ENCODE measurements around the gene ADIG.
"Not testable (repeated sequence)": the region's sequence is repeated elsewhere in the genome, so short reads cannot be mapped to it uniquely, and the experiment has no call there.

ADIG gene

GRCh38 chr20:38573413-38573812 is 7.6 kb upstream of the ADIG start:
- no peak for DNase-seq

DNA sequence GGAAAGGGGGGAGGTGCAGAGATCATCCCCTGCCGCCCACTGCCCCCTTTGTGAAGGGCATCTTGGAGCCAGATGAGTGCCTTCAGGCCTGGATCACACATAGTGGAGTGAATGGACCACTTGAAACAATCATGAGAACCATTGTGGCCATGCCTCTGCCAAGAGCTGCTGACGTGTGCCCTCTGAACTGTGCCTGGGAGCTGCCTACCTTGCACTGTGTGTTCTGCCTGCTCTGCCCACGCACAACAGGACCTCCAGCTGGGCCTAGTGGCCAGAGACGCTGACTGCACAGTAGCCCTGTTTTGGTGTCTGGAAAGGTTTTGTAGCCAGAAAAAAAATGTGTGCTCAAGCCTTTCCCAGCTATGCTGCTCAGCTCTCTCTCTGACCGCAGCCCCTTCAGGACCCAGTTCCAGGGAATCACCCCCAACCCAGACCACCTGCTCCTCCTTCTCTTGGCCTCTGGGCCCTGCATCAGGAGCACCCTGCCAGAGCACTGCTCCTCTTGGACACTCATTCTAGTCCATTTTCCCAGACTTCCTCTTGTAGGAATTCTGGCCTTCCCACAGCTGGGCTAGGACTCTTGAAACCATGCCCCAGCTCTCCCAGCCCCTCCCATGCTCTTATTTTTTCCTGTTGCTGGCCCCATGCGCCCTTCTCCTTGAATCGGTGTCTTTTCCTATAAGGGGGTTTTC is 1.6 kb upstream of the ADIG start:
- DNase-seq: no peak

DNA sequence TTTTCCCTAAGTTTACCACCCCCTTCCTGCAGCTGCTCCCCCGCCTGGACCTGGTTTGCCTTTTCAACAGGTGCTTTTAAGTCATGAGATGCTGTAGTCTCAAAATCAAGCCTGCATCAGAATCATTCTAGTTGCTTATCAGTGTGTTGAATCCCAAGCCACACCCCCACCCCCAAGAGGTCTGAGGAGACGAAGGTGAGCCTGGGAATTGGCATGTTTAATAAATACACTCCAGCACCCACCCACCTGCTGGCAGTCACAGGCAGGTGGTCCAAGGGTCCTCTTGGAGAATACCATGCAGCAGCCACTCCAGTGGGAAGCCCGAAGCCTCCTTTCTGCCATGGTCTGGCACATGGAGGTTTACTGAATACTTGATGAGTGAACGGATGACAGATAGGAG is 1.1 kb upstream of the ADIG start:
- no peak for DNase-seq

DNA sequence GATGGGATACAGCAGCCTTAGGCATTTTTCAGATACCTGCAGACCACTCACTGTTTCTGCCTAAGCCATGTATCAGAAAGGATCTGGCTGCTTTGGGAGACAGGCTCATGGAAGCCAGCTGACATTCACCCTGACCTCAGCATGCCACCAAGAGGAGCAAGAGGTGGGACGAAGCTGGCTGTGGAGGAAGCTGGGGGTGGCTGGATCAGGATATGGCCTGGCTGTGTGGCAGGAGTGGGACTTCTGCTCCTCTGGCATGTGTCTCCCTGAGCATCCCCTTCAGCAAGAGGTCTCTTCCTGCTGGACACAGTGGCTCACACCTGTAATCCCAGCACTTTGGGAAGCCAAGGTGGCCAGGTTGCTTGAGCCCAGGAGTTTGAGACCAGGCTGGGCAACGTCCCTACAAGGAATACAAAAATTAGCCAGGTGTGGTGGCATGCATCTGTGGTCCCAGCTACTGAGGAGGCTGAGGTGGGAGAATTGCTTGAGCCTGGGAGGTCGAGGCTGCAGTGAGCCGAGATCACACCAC is 897 bp downstream of the ADIG start:
- no peak for DNase-seq

- DNase-seq: no peak
Measured at GRCh38 chr20:38583306-38583705, 2.3 kb downstream of the ADIG start.

GRCh38 chr20:38584099-38584763 is 3.2 kb downstream of the ADIG start:
- no peak for DNase-seq

DNA sequence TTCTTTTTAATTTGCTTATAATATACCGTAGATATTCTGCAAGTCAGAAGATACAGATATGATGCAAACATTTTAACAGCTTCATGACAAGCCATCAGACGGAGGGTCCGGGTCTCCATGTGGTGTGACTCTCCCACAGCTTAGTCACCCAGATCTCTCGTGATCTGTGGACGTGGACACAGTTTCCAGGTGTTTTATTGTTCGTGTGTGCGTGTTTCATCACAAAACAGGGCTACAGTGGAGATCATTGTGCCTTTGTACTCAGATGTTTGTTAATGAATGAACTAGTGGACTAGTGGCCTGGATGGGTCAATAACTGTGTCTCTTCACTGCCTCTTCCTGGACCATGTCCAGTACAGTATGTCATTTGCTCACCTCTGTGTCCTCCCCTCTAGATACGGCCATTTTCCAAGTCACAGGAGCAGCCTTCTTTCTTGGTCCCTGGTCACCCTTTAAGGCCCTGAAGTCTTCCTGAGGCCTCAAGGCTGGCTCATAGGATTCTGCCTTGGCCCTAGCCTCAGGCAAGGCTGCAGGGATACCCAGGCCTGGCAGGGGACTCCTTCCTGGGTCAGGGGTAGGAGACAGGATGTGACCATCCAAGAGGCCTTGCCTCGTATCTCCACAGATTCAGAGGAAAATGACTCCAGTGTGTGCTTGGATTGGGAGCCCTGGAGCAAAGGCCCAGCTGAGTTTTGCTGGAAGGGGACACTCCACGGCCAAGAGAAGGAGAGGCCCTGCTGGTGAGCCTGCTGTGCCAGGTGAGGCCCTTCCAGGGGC is 4.6 kb downstream of the ADIG start:
- no peak for DNase-seq

- DNase-seq: no peak
Measured at GRCh38 chr20:38586181-38586525, 5.2 kb downstream of the ADIG start.

DNA sequence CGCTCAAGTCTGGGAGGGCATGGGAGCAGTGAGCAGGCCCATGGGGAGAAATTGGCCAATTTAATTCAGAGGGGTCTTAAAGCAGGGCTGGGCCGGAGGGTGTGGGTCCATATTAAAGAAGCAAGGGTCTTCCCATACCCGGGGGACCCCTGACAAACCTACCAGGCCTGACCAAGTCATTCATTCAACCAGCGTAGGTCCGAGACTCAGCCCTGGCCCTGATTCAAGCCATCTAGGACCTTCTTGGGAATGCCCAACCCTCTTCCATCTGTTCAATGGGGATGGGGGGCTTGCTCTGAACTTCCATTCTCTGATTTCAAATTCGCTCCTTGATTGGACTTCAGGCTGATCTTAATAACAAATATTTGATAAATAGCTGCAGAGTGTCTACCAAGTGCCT is 7.3 kb downstream of the ADIG start:
- DNase-seq: no peak

DNA sequence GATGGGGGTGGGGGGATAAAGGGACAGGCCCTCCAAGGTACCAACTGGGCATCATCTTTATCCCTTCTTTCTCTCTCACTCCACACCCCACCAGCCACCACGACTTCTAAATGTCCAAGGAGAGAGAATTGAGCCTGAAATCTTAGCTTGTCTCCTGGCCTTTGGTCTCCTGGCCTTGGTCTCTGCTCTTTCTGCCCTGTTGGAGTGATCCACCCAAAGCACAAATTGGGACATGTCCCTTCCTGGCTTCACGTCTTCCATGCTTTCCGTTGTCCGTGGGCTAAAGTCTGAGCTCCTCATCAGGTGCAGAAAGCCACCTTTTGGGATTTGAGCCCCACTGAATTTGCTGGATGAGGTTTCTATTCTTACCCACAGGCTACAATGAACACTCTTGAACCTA is 8.4 kb downstream of the ADIG start:
- no peak for DNase-seq

GRCh38 chr20:38589967-38590675 is 9.1 kb downstream of the ADIG start:
- DNase-seq: no peak

DNA sequence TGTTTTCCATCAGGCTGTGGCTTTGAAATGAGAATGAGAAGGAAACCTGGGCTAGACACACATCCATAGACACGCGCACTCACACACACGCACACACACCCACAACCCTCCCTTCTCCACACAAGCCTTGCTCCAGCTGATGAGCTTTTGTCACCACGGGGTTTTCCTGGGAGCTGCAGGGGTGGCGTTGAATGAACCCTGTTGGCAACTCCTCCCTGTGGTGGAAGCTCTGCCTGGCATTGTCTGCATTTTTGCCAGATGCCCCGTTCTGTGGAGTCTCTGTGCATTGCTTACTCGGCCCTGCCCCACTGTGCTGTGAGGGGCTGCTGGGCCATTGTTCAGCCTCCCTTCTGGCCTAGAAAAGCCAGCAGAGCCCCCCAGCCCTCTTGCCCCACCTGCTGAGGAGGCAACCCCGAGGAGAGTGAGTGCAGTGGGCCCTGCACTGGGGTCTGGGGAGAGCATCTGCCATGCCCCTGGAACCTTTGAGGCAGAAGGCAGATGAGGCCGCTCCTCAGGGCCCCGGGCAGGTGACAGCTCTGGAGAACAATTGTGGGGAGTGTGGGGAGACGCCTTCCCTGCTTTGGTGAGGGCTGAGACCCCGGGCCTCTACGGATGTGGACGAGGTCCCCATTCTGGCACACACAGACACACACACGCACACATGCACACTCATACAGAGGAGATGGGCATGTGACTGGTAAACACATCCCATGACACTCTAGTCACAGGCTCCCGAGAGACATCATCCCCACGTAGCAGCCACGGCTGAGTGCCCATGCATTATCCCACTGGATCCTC is 9.9 kb downstream of the ADIG start:
- no peak for DNase-seq

DNA sequence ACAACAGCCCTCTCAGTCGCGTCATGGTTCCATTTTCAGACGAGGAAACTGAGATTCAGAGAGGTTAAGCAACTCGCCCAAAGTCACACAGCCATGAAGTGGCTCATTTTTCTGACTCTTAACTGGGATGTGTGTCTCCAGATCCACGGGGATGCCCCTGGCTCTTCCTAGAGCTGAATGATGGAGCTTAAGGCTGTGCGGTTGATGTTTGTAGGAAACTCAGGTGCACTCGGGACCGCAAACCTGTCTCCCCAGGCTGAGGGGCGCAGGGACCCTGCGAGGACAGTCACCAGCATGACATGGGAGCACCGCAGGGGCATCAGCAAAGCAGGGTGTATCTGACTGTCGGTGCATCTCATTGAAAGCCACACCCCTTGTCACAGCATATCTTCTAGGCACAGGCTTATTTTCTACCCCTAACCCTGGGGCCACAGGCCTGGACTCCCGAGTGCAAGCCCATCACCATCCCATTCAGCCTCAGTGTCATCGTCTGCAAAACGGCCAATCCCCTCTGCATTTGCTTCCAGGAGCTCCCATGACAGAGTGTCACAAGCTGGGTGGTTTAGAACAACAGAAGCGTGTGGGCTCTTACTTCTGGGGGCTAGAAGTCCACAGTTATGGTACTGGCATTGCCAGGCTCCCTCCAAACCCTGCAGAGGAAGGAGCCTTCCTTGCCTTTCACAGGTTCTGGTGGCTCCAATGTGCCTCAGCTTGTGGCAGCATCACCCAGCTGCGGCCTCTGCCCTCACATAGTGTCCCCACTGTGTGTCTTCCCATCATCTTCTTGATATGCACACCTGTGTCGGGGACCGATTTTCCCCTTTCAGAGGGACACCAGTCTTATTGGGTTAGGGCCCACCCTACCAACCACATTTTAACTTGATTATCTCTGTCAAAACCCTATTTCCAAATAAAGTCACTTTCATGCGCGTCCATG is 10.7 kb downstream of the ADIG start:
- no peak for DNase-seq

DNA sequence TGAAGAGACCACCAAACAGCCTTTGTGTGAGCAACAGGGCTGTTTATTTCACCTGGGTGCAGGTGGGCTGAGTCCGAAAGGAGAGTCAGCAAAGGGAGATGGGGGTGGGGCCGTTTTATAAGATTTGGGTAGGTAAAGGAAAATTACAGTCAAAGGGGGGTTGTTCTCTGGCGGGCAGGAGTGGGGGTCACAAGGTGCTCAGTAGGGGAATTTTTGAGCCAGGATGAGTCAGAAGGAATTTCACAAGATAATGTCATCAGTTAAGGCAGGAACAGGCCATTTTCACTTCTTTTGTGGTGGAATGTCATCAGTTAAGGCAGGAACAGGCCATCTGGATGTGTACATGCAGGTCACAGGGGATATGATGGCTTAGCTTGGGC is 11.4 kb downstream of the ADIG start:
- not testable (repeated sequence) for DNase-seq

DNA sequence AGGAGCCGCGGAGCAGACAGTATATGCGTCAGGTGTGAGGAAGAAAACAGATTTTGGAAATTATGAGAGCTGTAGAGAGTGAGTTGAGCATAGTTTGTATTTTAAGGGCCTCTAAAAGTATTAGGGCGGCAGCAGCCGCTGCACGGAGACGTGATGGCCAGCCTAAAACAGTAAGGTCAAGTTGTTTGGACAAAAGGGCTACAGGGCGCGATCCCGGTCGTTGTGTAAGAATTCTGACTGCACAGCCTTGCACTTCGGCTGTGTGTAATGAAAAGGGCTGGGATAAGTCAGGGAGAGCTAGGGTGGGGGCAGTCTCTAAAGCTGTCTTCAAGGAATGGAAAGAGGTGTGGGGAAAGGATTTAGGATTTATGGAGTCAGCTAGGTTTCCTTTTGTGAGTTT is 13.3 kb downstream of the ADIG start:
- DNase-seq: not testable (repeated sequence)

- not testable (repeated sequence) for DNase-seq
Measured at GRCh38 chr20:38595886-38596285, 14.9 kb downstream of the ADIG start.

GRCh38 chr20:38599410-38599882 is 18.4 kb downstream of the ADIG start:
- DNase-seq: no peak

DNA sequence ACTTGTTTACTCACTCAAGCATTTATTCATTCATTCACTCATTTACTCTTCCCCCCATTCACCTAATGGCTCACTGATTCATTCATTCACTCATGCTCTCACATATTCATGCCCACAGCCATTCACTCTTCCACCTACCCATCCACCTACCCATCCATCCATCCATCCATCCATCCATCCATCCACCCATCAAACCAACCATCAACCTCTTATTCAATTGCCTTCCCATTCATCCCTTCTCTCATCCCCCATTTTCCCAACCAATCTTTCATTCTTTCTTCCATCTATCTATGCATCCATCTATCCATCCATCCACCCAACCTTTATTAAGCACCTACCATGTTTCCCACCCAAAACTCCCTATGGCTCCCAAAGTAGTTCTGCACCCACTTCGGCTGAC is 19.1 kb downstream of the ADIG start:
- no peak for DNase-seq

- DNase-seq: no peak
Measured at GRCh38 chr20:38601216-38602184, 20.5 kb downstream of the ADIG start, which contains the start of gene ARHGAP40. TSS of gene ARHGAP40 (plus strand) at chr20:38601809.

GRCh38 chr20:38602185-38602581 is 21.2 kb downstream of the ADIG start:
- no peak for DNase-seq
